Loucy (cell line): ENCODE measurements around the gene SLAMF6.

Source experiments
- H2AFZ ChIP-seq: fragments of 200-600 bp; sonication (generic); 2 replicates; pipeline ENCODE4 v1.6.0; 2016; ENCODE audit warnings: antibody characterized with exemption, mild to moderate bottlenecking, low read length, moderate library complexity
- H3F3A ChIP-seq: fragments of 200-600 bp; 2 replicates; pipeline ENCODE4 v1.6.0; 2016; ENCODE audit warnings: antibody characterized with exemption, low read depth, mild to moderate bottlenecking
- H3K27me3 ChIP-seq: fragments of 200-600 bp; sonication (generic); 2 replicates; pipeline ENCODE4 v1.6.1; 2014; ENCODE audit warnings: low read length, mild to moderate bottlenecking; ENCODE audit not compliant: insufficient read depth, poor library complexity, severe bottlenecking
- H3K36me3 ChIP-seq: fragments of 200-600 bp; sonication (generic); 2 replicates; pipeline ENCODE4 v1.6.1; 2016; ENCODE audit warnings: low read length; ENCODE audit not compliant: insufficient read depth
- H3K4me1 ChIP-seq: fragments of 200-600 bp; sonication (generic); 2 replicates; pipeline ENCODE4 v1.5.1; 2014; ENCODE audit warnings: low read length, mild to moderate bottlenecking; ENCODE audit not compliant: insufficient read depth, poor library complexity, severe bottlenecking
- H3K4me2 ChIP-seq: fragments of 200-600 bp; sonication (generic); 2 replicates; pipeline ENCODE4 v1.6.0; 2014; ENCODE audit warnings: antibody characterized with exemption, low read length, low read depth, mild to moderate bottlenecking; ENCODE audit not compliant: poor library complexity, severe bottlenecking
- H3K4me3 ChIP-seq: fragments of 200-600 bp; sonication (generic); 2 replicates; pipeline ENCODE4 v1.5.1; 2014; ENCODE audit warnings: low read length, mild to moderate bottlenecking, mixed read lengths; ENCODE audit not compliant: poor library complexity, severe bottlenecking
- H3K79me2 ChIP-seq: fragments of 200-600 bp; sonication (generic); 2 replicates; pipeline ENCODE4 v1.6.1; 2014; ENCODE audit warnings: low read length; ENCODE audit not compliant: insufficient read depth
- H3K9ac ChIP-seq: fragments of 200-600 bp; sonication (generic); 2 replicates; pipeline ENCODE4 v1.6.0; 2014; ENCODE audit warnings: mild to moderate bottlenecking, low read depth, low read length, moderate library complexity; ENCODE audit not compliant: poor library complexity, severe bottlenecking
- H3K9me2 ChIP-seq: fragments of 200-600 bp; sonication (generic); replicated peaks from 2 replicates; pipeline ENCODE4 v1.6.1; 2016; ENCODE audit warnings: low read depth, low read length, mixed read lengths
- H3K9me3 ChIP-seq: fragments of 200-600 bp; sonication (generic); 2 replicates; pipeline ENCODE4 v1.6.1; 2014; ENCODE audit warnings: mild to moderate bottlenecking, antibody characterized with exemption, low read length, low read depth; ENCODE audit not compliant: insufficient read depth
- H4K20me1 ChIP-seq: fragments of 200-600 bp; sonication (generic); 2 replicates; pipeline ENCODE4 v1.6.0; 2014; ENCODE audit warnings: antibody characterized with exemption, low read length, mild to moderate bottlenecking; ENCODE audit not compliant: insufficient read depth, poor library complexity, severe bottlenecking
- CTCF ChIP-seq: fragments of 200-600 bp; sonication (generic); conservative IDR thresholded peaks from 2 replicates; pipeline ENCODE4 v1.5.1; 2014; ENCODE audit warnings: mild to moderate bottlenecking, antibody characterized with exemption, low read length
- EZH2phosphoT487 ChIP-seq: fragments of 200-600 bp; IDR thresholded peaks from 2 replicates; pipeline ENCODE4 v1.6.1; 2018; ENCODE audit warnings: antibody characterized with exemption, mild to moderate bottlenecking, moderate library complexity, borderline replicate concordance

SLAMF6 gene

GRCh38 chr1:160522622-160523345, at the start of gene SLAMF6:
TSS of gene SLAMF6 (minus strand) at chr1:160523255. CDS start at chr1:160523192, 63 bp downstream.
- H3K9ac ChIP-seq: peak within 1 kb of the TSS; percentile 0
- peak within 1 kb of the TSS; percentile 61 for H3K4me2 ChIP-seq
- H3K9me3 ChIP-seq: no peaks in the 10 kb centered on the region; the same call in 1 of the 2 replicates
- no peaks in the 10 kb centered on the region for H3K27me3 ChIP-seq
- H3K36me3 ChIP-seq: no peaks in the 10 kb centered on the region
- H3K4me1 ChIP-seq: peaks cover 43% of the 10 kb centered on the region
- no peaks in the 10 kb centered on the region for H3K9me2 ChIP-seq
- no peaks in the 10 kb centered on the region for H4K20me1 ChIP-seq
- TF ChIP-seq EZH2phosphoT487 (no peak), CTCF (no peak)
- H2AFZ ChIP-seq: peak within 1 kb of the TSS; percentile 40; the same call in 1 of the 2 replicates
- peaks cover 6% of the 10 kb centered on the region; the same call in 1 of the 2 replicates for H3F3A ChIP-seq
- no peaks in the 10 kb centered on the region for H3K79me2 ChIP-seq
- peak within 1 kb of the TSS; percentile 44 for H3K4me3 ChIP-seq

GRCh38 chr1:160570840-160571239, 47.8 kb upstream of the SLAMF6 start:
- TF ChIP-seq CTCF: no peak
- TF ChIP-seq EZH2phosphoT487: no peak
- no peaks in the 10 kb centered on the region for H4K20me1 ChIP-seq
- peaks cover 3% of the 10 kb centered on the region; the same call in 1 of the 2 replicates for H3F3A ChIP-seq
- no peaks in the 10 kb centered on the region for H3K36me3 ChIP-seq
- no peak overlapping the region for H3K4me2 ChIP-seq
- no peaks in the 10 kb centered on the region for H3K9me2 ChIP-seq
- peaks cover 59% of the 10 kb centered on the region for H3K4me1 ChIP-seq
- H2AFZ ChIP-seq: no peak overlapping the region
- no peaks in the 10 kb centered on the region for H3K9me3 ChIP-seq
- H3K4me3 ChIP-seq: no peak overlapping the region
- peaks cover 55% of the 10 kb centered on the region for H3K27me3 ChIP-seq
- no peak overlapping the region for H3K9ac ChIP-seq
- peaks cover 18% of the 10 kb centered on the region; the same call in 1 of the 2 replicates for H3K79me2 ChIP-seq

GRCh38 chr1:160569806-160570205, 46.8 kb upstream of the SLAMF6 start:
- H3K9me2 ChIP-seq: no peaks in the 10 kb centered on the region
- peaks cover 3% of the 10 kb centered on the region; the same call in 1 of the 2 replicates for H3F3A ChIP-seq
- peaks cover 10% of the 10 kb centered on the region; the same call in 1 of the 2 replicates for H3K79me2 ChIP-seq
- TF ChIP-seq EZH2phosphoT487: no peak
- no peak for TF ChIP-seq CTCF
- H3K36me3 ChIP-seq: no peaks in the 10 kb centered on the region
- H3K4me2 ChIP-seq: peak overlapping the region; percentile 59
- H3K27me3 ChIP-seq: peaks cover 54% of the 10 kb centered on the region
- H3K4me3 ChIP-seq: no peak overlapping the region
- no peaks in the 10 kb centered on the region for H4K20me1 ChIP-seq
- peaks cover 60% of the 10 kb centered on the region for H3K4me1 ChIP-seq
- no peak overlapping the region for H2AFZ ChIP-seq
- H3K9me3 ChIP-seq: no peaks in the 10 kb centered on the region
- H3K9ac ChIP-seq: no peak overlapping the region
